WERI-Rb-1 (cell line): ENCODE results near the gene MIS12.

ENCODE experiments used
- DNase-seq: peaks from one replicate; pipeline ENCODE4 v3.0.0-alpha.2; 2020
- H3K27ac ChIP-seq: fragments of 250-450 bp; sonication (Bioruptor Pico); 2 replicates; pipeline ENCODE4 v1.5.1; 2020; ENCODE audit warnings: mild to moderate bottlenecking, moderate library complexity
- H3K27me3 ChIP-seq: fragments of 250-450 bp; sonication (Bioruptor Pico); 2 replicates; pipeline ENCODE4 v1.5.1; 2021; ENCODE audit warnings: mild to moderate bottlenecking, low read depth, moderate library complexity; ENCODE audit not compliant: insufficient read depth, severe bottlenecking
- H3K36me3 ChIP-seq: fragments of 250-450 bp; sonication (Bioruptor Pico); 2 replicates; pipeline ENCODE4 v1.5.1; 2020; ENCODE audit warnings: mild to moderate bottlenecking, moderate library complexity
- H3K4me3 ChIP-seq: 2 replicates; pipeline ENCODE4 v1.5.1; 2011; ENCODE audit warnings: low read depth, mild to moderate bottlenecking, control low read depth, low read length
- H3K9me3 ChIP-seq: fragments of 250-450 bp; sonication (Bioruptor Pico); 2 replicates; pipeline ENCODE4 v1.5.1; 2021; ENCODE audit warnings: mild to moderate bottlenecking, moderate library complexity; ENCODE audit not compliant: severe bottlenecking
- CTCF ChIP-seq: IDR thresholded peaks from 2 replicates; pipeline ENCODE4 v1.5.1; 2011; ENCODE audit warnings: low read depth, mild to moderate bottlenecking, control low read depth, inconsistent platforms, low read length

The MIS12 gene

GRCh38 chr17:5472511-5472910, 13.9 kb upstream of the MIS12 start:
- TF ChIP-seq CTCF = no peak
- Histone ChIP-seq H3K36me3 (peaks cover 45% of the 10 kb centered on the region), H3K27ac (no peak overlapping the region), H3K4me3 (no peak overlapping the region), H3K9me3 (no peaks in the 10 kb centered on the region), H3K27me3 (no peaks in the 10 kb centered on the region)
- no peak for DNase-seq

DNA sequence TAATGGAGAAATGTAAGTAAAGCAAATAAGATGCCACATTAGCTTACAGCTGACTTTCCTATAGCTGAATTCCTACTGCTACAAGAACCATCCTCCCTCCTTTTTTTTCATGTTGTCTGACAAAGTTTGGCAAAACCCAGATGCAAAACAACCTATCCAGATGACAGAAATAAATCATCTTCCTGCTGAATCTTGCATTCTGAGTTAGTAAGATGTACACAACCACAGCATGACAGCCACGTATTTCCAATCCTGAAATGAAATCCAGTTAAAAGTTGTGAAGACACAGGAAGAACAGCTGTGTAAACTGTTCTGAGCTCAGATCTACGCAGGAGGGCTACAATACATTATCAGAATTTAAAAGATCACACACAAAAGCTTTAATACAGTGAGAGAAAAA, 12.5 kb upstream of the MIS12 start:
- H3K4me3 ChIP-seq = no peak overlapping the region
- H3K27me3 ChIP-seq = no peaks in the 10 kb centered on the region
- no peak for TF ChIP-seq CTCF
- H3K27ac ChIP-seq = no peak overlapping the region
- no peak for DNase-seq
- peaks cover 59% of the 10 kb centered on the region for H3K36me3 ChIP-seq
- no peaks in the 10 kb centered on the region for H3K9me3 ChIP-seq

DNA sequence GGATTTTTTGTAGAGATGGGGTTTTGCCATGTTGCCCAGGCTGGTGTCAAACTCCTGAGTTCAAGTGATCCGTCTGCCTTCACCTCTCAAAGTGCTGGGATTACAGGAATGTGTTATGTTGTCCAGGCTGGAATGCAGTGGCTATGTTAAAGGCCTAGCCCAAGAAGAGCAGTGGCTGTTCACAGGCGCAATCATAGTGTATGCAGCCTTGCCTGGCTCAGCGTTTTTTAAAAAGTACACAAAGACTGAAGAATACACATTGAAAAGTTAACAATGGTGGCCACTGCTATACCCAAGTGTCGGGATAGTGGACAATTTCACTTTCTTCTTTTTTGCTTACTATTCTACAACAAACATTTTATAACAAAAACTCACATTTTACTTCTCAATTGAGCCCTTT, 7.4 kb upstream of the MIS12 start:
- Histone ChIP-seq H3K4me3 (no peak overlapping the region), H3K36me3 (peaks cover 93% of the 10 kb centered on the region), H3K27me3 (no peaks in the 10 kb centered on the region), H3K27ac (no peak overlapping the region), H3K9me3 (no peaks in the 10 kb centered on the region)
- DNase-seq = no peak
- TF ChIP-seq CTCF = no peak

DNA sequence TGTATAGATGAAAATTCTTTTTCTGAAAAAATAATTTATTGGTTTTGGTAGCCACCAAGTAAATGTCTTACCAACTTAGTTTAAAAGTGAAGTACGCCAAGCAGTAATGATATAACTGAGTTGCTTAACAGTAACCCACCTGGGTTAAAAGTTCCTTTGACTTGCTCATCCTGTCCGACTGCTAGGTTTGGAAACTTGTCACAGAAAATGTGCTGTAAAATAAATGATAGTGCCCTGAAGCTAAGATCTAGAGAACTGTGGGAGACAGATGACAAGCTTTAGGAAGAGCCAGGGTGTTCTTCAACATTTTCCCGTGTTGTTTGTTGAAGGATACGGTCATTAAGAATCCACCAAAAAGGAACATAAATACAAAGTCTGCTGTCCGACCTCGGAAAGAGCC, 5.4 kb upstream of the MIS12 start:
- Histone ChIP-seq H3K27ac (no peak overlapping the region), H3K36me3 (peaks cover 91% of the 10 kb centered on the region), H3K4me3 (no peak overlapping the region), H3K9me3 (no peaks in the 10 kb centered on the region), H3K27me3 (no peaks in the 10 kb centered on the region)
- no peak for DNase-seq
- no peak for TF ChIP-seq CTCF

DNA sequence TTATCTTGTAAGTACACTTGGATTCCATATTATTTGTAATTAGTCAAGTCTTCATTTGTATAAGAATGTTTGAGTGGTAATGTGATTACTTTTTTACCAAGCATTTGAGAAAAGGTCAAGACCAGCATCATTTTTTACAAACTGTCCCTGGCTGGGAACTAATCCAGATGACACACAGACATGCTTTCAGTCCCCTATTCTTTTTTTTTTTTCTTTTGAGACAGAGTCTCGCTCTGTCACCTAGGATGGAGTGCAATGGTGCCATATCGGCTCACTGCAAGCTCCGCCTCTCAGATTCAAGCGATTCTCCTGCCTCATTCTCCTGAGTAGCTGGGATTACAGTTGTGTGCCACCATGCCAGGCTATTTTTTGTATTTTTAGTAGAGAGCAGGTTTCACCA, 4.9 kb upstream of the MIS12 start:
- H3K36me3 ChIP-seq = peaks cover 86% of the 10 kb centered on the region
- no peak overlapping the region for H3K4me3 ChIP-seq
- DNase-seq = no peak
- no peaks in the 10 kb centered on the region for H3K27me3 ChIP-seq
- H3K9me3 ChIP-seq = no peaks in the 10 kb centered on the region
- no peak for TF ChIP-seq CTCF
- H3K27ac ChIP-seq = no peak overlapping the region
